CD4-positive, alpha-beta T cell treated with Interleukin-21 for 1 hour (primary cell): ENCODE data around the gene TRIM66.

Source experiments
- DNase-seq: peaks from one replicate; pipeline ENCODE4 v3.0.0-alpha.2; 2020

Gene TRIM66

GRCh38 chr11:8714622-8715225, 32.3 kb upstream of the TRIM66 start:
- DNase-seq: no peak

- DNase-seq: no peak
Observed at GRCh38 chr11:8713760-8714454, 31.4 kb upstream of the TRIM66 start.

- DNase-seq: no peak
Observed at GRCh38 chr11:8712506-8712905, 30.0 kb upstream of the TRIM66 start.

- DNase-seq: no peak
Observed at GRCh38 chr11:8711895-8712442, 29.5 kb upstream of the TRIM66 start.

GRCh38 chr11:8709777-8710176, 27.3 kb upstream of the TRIM66 start:
- no peak for DNase-seq

- no peak for DNase-seq
Observed at GRCh38 chr11:8709002-8709672, 26.7 kb upstream of the TRIM66 start.

GRCh38 chr11:8707541-8708191, 25.2 kb upstream of the TRIM66 start:
- no peak for DNase-seq

GRCh38 chr11:8706673-8707432, 24.4 kb upstream of the TRIM66 start:
- no peak for DNase-seq

- no peak for DNase-seq
Observed at GRCh38 chr11:8705146-8705545, 22.7 kb upstream of the TRIM66 start.

GRCh38 chr11:8704136-8704535, 21.7 kb upstream of the TRIM66 start:
- DNase-seq: no peak

GRCh38 chr11:8702598-8702915, 20.1 kb upstream of the TRIM66 start:
- no peak for DNase-seq

- no peak for DNase-seq
Observed at GRCh38 chr11:8701891-8702597, 19.6 kb upstream of the TRIM66 start.

- DNase-seq: no peak
Observed at GRCh38 chr11:8699903-8700302, 17.4 kb upstream of the TRIM66 start.

GRCh38 chr11:8698917-8699441, 16.5 kb upstream of the TRIM66 start:
- no peak for DNase-seq

- no peak for DNase-seq
Observed at GRCh38 chr11:8698379-8698851, 15.9 kb upstream of the TRIM66 start.

- no peak for DNase-seq
Observed at GRCh38 chr11:8697054-8697453, 14.6 kb upstream of the TRIM66 start.

- no peak for DNase-seq
Observed at GRCh38 chr11:8694137-8694536, 11.7 kb upstream of the TRIM66 start.

GRCh38 chr11:8693555-8693954, 11.1 kb upstream of the TRIM66 start:
- no peak for DNase-seq

- no peak for DNase-seq
Observed at GRCh38 chr11:8693010-8693551, 10.6 kb upstream of the TRIM66 start.

- DNase-seq: no peak
Observed at GRCh38 chr11:8692417-8692816, 10.0 kb upstream of the TRIM66 start.

- no peak for DNase-seq
Observed at GRCh38 chr11:8691601-8692000, 9.1 kb upstream of the TRIM66 start.
